HG02642 (cell line): ENCODE measurements around the gene CADPS2.

ENCODE experiments used
- ATAC-seq: cut with Tn5 transposase; IDR thresholded peaks from one replicate; pipeline ENCODE4 v1.9.1; 2021; ENCODE audit warnings: mild to moderate bottlenecking; ENCODE audit not compliant: unreplicated experiment, poor library complexity

Gene CADPS2

GRCh38 chr7:122550545-122550944 lies 335.7 kb downstream of the CADPS2 start:
- no peak for ATAC-seq

GRCh38 chr7:122549578-122549977 lies 336.7 kb downstream of the CADPS2 start:
- no peak for ATAC-seq

- ATAC-seq: no peak
Observed at GRCh38 chr7:122546496-122546895, 339.8 kb downstream of the CADPS2 start.

GRCh38 chr7:122544463-122544862 lies 341.8 kb downstream of the CADPS2 start:
- peak; percentile 89 for ATAC-seq

- no peak for ATAC-seq
Observed at GRCh38 chr7:122543891-122544290, 342.4 kb downstream of the CADPS2 start.

GRCh38 chr7:122543166-122543565 lies 343.1 kb downstream of the CADPS2 start:
- no peak for ATAC-seq

GRCh38 chr7:122535086-122535485 lies 351.2 kb downstream of the CADPS2 start:
- no peak for ATAC-seq

GRCh38 chr7:122532406-122533269 lies 353.6 kb downstream of the CADPS2 start:
- ATAC-seq: no peak

- ATAC-seq: no peak
Observed at GRCh38 chr7:122528879-122529481, 357.3 kb downstream of the CADPS2 start.

GRCh38 chr7:122525355-122525754 lies 360.9 kb downstream of the CADPS2 start:
- ATAC-seq: no peak

GRCh38 chr7:122521767-122522166 lies 364.5 kb downstream of the CADPS2 start:
- no peak for ATAC-seq

- no peak for ATAC-seq
Observed at GRCh38 chr7:122520971-122521555, 365.2 kb downstream of the CADPS2 start.

GRCh38 chr7:122518488-122518887 lies 367.8 kb downstream of the CADPS2 start:
- ATAC-seq: no peak

GRCh38 chr7:122517576-122517975 lies 368.7 kb downstream of the CADPS2 start:
- ATAC-seq: no peak

GRCh38 chr7:122515404-122515803 lies 370.9 kb downstream of the CADPS2 start:
- no peak for ATAC-seq

GRCh38 chr7:122511268-122511667 lies 375.0 kb downstream of the CADPS2 start:
- ATAC-seq: no peak

GRCh38 chr7:122507591-122507990 lies 378.7 kb downstream of the CADPS2 start:
- no peak for ATAC-seq

- no peak for ATAC-seq
Observed at GRCh38 chr7:122492007-122492406, 394.3 kb downstream of the CADPS2 start.

GRCh38 chr7:122488241-122488640 lies 398.0 kb downstream of the CADPS2 start:
- ATAC-seq: no peak

- no peak for ATAC-seq
Observed at GRCh38 chr7:122487131-122487530, 399.1 kb downstream of the CADPS2 start.

- no peak for ATAC-seq
Observed at GRCh38 chr7:122485856-122486255, 400.4 kb downstream of the CADPS2 start.
